ENCODE results near the gene ATP6V0D1.

GRCh38 chr16:67399749-67400704 is 80.9 kb downstream of the ATP6V0D1 start:
- TF ChIP-seq, protein P1, sequence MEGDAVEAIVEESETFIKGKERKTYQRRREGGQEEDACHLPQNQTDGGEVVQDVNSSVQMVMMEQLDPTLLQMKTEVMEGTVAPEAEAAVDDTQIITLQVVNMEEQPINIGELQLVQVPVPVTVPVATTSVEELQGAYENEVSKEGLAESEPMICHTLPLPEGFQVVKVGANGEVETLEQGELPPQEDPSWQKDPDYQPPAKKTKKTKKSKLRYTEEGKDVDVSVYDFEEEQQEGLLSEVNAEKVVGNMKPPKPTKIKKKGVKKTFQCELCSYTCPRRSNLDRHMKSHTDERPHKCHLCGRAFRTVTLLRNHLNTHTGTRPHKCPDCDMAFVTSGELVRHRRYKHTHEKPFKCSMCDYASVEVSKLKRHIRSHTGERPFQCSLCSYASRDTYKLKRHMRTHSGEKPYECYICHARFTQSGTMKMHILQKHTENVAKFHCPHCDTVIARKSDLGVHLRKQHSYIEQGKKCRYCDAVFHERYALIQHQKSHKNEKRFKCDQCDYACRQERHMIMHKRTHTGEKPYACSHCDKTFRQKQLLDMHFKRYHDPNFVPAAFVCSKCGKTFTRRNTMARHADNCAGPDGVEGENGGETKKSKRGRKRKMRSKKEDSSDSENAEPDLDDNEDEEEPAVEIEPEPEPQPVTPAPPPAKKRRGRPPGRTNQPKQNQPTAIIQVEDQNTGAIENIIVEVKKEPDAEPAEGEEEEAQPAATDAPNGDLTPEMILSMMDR (conservative IDR thresholded peaks at IDR 0.05) = no peak
- no peak for TF ChIP-seq ZFX (IDR thresholded peaks at IDR 0.05)
